Ishikawa (cell line): ENCODE results near the gene ADCY5.

Source experiments
- CEBPB ChIP-seq: IDR thresholded peaks from 2 replicates; pipeline ENCODE4 v1.6.1; 2012
- CREB1 ChIP-seq: IDR thresholded peaks from 2 replicates; pipeline ENCODE4 v1.6.1; 2012; ENCODE audit warnings: low read depth
- EGR1 ChIP-seq: IDR thresholded peaks from 2 replicates; pipeline ENCODE4 v1.6.1; 2012
- EP300 ChIP-seq: IDR thresholded peaks from 2 replicates; pipeline ENCODE4 v1.6.1; 2012; ENCODE audit warnings: borderline replicate concordance
- FOXM1 ChIP-seq: IDR thresholded peaks from 2 replicates; pipeline ENCODE4 v1.6.1; 2012; ENCODE audit warnings: low read depth, borderline replicate concordance
- MAX ChIP-seq: IDR thresholded peaks from 2 replicates; pipeline ENCODE4 v1.6.1; 2012
- NFIC ChIP-seq: IDR thresholded peaks from 2 replicates; pipeline ENCODE4 v1.6.1; 2012
- REST ChIP-seq: IDR thresholded peaks from 2 replicates; pipeline ENCODE4 v1.6.1; 2012; ENCODE audit warnings: low read depth, mild to moderate bottlenecking
- TAF1 ChIP-seq: IDR thresholded peaks from 2 replicates; pipeline ENCODE4 v1.6.1; 2012; ENCODE audit warnings: low read depth, mild to moderate bottlenecking
- TEAD4 ChIP-seq: IDR thresholded peaks from 2 replicates; pipeline ENCODE4 v1.6.1; 2012
- USF1 ChIP-seq: IDR thresholded peaks from 2 replicates; pipeline ENCODE4 v1.6.1; 2012
- ZBTB7A ChIP-seq: IDR thresholded peaks from 2 replicates; pipeline ENCODE4 v1.6.1; 2012; ENCODE audit warnings: low read depth

- TF ChIP-seq MAX, result no peak
- no peak for TF ChIP-seq EGR1
- TF ChIP-seq EP300, result no peak
- TF ChIP-seq NFIC, result no peak
- no peak for TF ChIP-seq ZBTB7A
- TF ChIP-seq USF1, result no peak
- TF ChIP-seq CEBPB, result no peak
- no peak for TF ChIP-seq CREB1
- no peak for TF ChIP-seq TAF1
- no peak for TF ChIP-seq REST
- TF ChIP-seq TEAD4, result no peak
- TF ChIP-seq FOXM1, result no peak
Observed at GRCh38 chr3:123338620-123339061, 110.2 kb downstream of the ADCY5 start.
